ENCODE measurements around the gene CBY3. TPM values are rescaled to one million over a fixed set of nuclear protein-coding genes. Genes with fewer than 3 reads are reported as not detected.
A peak's percentile ranks its signal among the peaks of the same experiment; 100 is the strongest.

Gene CBY3
- total and polyA plus RNA-seq, 2 of the 8 experiments (the other 6 are each of a cell fraction or from before 2014, with no cell fraction given), result 0.39 TPM

DNA sequence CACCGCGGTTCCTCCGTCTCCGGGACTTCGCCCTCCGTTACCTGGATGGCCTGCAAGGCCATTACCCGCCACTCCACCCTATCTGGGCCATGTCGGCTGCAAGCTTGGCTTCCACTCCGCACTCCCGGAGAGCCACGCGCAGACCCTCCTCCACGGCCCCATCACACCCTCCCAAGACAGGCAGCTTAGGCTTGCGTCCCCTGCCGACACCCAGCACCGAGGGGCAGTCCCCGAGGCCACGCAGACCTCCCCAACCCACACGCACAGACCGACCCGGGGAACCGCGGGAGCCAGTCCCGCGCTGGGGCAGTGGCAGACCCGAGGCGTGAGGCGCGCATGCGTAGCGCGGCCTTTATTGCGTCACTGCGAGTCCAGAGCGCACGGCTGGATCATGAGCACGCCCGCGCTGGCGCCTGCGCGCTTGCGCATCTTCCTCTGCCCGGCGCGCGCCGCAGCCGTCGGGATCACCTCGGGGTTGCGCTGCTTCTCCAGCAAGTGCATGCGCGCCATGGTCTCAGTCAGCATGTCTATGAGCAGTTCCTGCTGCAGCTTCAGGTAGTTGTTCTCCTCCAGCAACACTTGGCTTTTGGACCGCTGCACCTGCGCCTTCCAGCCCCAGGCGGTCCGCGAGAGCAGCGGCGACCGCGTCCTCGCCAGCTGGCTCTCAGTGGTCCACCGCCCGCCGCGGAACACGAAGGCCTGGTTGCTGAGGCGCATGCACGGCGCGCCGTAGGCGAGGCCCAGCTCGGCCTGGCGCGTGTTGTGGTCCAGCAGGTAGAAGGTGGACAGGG lies 2.4 kb downstream of the CBY3 start (continued):
- TF ChIP-seq, protein P1, sequence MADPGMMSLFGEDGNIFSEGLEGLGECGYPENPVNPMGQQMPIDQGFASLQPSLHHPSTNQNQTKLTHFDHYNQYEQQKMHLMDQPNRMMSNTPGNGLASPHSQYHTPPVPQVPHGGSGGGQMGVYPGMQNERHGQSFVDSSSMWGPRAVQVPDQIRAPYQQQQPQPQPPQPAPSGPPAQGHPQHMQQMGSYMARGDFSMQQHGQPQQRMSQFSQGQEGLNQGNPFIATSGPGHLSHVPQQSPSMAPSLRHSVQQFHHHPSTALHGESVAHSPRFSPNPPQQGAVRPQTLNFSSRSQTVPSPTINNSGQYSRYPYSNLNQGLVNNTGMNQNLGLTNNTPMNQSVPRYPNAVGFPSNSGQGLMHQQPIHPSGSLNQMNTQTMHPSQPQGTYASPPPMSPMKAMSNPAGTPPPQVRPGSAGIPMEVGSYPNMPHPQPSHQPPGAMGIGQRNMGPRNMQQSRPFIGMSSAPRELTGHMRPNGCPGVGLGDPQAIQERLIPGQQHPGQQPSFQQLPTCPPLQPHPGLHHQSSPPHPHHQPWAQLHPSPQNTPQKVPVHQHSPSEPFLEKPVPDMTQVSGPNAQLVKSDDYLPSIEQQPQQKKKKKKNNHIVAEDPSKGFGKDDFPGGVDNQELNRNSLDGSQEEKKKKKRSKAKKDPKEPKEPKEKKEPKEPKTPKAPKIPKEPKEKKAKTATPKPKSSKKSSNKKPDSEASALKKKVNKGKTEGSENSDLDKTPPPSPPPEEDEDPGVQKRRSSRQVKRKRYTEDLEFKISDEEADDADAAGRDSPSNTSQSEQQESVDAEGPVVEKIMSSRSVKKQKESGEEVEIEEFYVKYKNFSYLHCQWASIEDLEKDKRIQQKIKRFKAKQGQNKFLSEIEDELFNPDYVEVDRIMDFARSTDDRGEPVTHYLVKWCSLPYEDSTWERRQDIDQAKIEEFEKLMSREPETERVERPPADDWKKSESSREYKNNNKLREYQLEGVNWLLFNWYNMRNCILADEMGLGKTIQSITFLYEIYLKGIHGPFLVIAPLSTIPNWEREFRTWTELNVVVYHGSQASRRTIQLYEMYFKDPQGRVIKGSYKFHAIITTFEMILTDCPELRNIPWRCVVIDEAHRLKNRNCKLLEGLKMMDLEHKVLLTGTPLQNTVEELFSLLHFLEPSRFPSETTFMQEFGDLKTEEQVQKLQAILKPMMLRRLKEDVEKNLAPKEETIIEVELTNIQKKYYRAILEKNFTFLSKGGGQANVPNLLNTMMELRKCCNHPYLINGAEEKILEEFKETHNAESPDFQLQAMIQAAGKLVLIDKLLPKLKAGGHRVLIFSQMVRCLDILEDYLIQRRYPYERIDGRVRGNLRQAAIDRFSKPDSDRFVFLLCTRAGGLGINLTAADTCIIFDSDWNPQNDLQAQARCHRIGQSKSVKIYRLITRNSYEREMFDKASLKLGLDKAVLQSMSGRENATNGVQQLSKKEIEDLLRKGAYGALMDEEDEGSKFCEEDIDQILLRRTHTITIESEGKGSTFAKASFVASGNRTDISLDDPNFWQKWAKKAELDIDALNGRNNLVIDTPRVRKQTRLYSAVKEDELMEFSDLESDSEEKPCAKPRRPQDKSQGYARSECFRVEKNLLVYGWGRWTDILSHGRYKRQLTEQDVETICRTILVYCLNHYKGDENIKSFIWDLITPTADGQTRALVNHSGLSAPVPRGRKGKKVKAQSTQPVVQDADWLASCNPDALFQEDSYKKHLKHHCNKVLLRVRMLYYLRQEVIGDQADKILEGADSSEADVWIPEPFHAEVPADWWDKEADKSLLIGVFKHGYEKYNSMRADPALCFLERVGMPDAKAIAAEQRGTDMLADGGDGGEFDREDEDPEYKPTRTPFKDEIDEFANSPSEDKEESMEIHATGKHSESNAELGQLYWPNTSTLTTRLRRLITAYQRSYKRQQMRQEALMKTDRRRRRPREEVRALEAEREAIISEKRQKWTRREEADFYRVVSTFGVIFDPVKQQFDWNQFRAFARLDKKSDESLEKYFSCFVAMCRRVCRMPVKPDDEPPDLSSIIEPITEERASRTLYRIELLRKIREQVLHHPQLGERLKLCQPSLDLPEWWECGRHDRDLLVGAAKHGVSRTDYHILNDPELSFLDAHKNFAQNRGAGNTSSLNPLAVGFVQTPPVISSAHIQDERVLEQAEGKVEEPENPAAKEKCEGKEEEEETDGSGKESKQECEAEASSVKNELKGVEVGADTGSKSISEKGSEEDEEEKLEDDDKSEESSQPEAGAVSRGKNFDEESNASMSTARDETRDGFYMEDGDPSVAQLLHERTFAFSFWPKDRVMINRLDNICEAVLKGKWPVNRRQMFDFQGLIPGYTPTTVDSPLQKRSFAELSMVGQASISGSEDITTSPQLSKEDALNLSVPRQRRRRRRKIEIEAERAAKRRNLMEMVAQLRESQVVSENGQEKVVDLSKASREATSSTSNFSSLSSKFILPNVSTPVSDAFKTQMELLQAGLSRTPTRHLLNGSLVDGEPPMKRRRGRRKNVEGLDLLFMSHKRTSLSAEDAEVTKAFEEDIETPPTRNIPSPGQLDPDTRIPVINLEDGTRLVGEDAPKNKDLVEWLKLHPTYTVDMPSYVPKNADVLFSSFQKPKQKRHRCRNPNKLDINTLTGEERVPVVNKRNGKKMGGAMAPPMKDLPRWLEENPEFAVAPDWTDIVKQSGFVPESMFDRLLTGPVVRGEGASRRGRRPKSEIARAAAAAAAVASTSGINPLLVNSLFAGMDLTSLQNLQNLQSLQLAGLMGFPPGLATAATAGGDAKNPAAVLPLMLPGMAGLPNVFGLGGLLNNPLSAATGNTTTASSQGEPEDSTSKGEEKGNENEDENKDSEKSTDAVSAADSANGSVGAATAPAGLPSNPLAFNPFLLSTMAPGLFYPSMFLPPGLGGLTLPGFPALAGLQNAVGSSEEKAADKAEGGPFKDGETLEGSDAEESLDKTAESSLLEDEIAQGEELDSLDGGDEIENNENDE (IDR thresholded peaks at IDR 0.05; ENCODE audit: insufficient replicate concordance, low read length), result no peak
- TF ChIP-seq KDM4A (IDR thresholded peaks at IDR 0.05; ENCODE audit: low read depth, low read length, severe bottlenecking) (peak; percentile 99), BRCA1 (IDR thresholded peaks at IDR 0.05; ENCODE audit: low read depth, low read length) (no peak; the same call in 1 of the 2 replicates), BACH1 (IDR thresholded peaks at IDR 0.05; ENCODE audit: low read length) (peak; percentile 65), POLR2A (IDR thresholded peaks at IDR 0.05; ENCODE audit: control extremely low read depth in 1 of 2, low read depth in 2 of 2, low read length in 2 of 2) (peak; percentile 80 to 81), RXRA (IDR thresholded peaks at IDR 0.05; ENCODE audit: insufficient read depth, low read depth, low read length) (no peak), CEBPB (IDR thresholded peaks at IDR 0.05; ENCODE audit: low read depth, low read length) (peak; percentile 97), RAD21 (IDR thresholded peaks at IDR 0.05 in 1 of 2, conservative IDR thresholded peaks at IDR 0.05 in 1 of 2; ENCODE audit: low read depth in 2 of 2, low read length in 2 of 2) (no peak), SP2 (IDR thresholded peaks at IDR 0.05; ENCODE audit: low read length) (no peak)
